Bone marrow (tissue), 2 donors: ENCODE measurements around the gene FKBP8.

Experiments
- DNase-seq, 2 donors: peaks; one replicate each; lab custom pipeline; 2025; lab: John Stamatoyannopoulos, UW

Gene FKBP8

DNA sequence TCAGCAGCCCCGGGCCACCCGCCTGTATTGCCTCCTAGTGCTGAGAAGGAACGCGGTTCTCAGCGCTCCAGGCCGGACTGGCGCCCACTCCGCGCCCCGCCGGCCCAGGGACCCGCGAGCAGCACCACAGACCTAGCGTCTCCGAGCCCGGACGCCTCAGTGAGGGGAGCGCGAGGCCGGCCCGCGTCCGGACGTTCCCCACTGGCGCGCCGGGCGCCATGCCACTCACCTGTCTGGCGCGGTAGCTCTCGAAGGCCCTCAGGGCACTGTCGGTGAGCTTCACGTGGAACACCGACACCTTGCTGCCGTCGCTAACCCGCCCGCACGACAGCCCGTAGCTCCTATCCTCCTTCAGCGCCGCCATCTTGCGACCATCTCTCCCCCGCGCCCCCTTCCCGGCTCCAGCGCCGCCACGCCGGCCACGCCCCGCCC is 21.7 kb downstream of the FKBP8 start, which contains the start of gene ELL:
Gene ELL, minus strand, starts transcription at position 379 of the 432 bp plus-strand sequence. Its CDS starts 15 bp downstream, at position 364.
- DNase-seq: no peak

GRCh38 chr19:18520848-18521691 is 22.3 kb downstream of the FKBP8 start:
- peak in 1 of 2 donors; percentile 47 for DNase-seq

DNA sequence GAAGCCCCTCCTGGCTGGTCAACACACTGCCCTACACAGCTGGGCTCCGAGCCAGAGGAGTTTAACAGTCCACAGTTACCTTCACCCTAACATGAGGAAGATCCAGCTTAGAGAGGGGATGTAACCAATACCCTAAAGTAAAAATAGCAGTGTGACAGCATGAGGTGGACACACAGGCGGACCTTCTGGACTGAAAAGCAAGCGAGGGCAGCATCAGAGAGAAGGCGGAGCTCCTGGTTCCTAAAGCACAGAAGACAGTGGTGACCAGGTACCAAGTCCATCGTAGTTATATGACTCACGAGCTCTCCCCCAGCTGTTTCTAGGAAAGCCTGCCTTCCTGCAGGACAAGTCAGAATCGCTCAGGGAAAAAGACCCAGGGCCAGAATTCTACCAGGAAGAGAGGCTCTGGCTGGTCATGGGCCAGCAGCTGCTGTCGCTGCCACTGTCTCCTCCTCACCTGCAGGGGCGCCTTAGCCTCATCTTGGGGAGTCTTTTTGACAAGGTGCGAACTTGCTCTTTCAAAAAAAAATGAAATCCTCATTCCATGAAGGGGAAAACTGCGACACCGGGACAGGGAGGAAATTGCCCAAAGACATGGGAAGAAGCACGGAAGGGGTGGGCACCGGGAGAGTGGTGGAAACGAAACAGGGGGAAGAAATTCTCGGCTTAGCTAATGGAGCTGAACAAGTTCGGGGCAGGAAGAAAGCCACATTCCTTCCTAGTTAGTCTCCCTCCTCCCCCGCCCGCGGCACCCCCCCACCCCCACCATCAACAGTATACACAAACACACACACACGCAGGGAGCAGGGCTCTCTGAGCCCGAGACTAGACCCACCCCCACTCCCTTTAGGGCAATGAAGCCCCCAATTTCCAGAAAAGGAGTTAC is 23.2 kb downstream of the FKBP8 start:
- peak in 1 of 2 donors; percentile 4 for DNase-seq

- no peak for DNase-seq
These were observed 24.7 kb downstream of the FKBP8 start for GRCh38 chr19:18518639-18519038.

DNA sequence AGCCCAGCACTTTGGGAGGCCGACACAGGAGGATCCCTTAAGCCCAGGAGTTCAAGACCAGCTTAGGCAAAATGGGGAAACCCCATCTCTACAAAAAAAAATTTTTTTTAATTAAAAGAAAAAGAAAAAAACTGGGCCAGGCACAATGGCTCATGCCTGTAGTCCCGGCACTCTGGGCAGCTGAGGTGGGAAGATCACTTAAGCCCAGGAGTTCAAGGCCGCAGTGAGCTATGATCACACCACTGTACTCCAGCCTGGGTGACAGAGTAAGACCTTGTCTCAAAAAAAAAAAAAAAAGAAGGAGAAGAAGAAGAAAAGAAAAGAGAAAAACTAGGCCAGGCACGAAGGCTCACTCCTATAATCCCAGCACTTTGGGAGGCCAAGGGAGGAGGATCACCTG is 25.8 kb downstream of the FKBP8 start:
- DNase-seq: no peak

DNA sequence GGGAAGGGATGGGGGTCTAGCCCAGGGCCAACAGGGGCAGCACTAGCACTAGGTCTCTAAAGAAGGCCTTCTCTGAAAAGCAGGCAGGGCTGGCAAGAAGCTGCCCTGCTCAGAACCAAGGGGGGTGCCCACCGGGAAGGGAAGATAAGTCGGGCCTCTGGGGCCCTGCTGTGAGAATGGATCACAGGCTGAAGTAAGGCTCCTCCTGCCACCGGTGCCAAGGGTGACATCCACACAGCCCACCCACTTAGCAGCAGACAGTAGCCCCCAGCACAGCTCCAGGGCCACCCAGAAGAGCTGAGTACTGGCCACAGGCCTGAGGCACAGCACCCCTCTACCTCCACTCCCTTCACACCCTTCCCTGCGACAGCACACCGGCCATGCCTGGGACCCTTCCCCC is 27.4 kb downstream of the FKBP8 start:
- DNase-seq: no peak

- peak in 1 of 2 donors; percentile 40 for DNase-seq
These were observed 28.3 kb downstream of the FKBP8 start for GRCh38 chr19:18514800-18515682.

DNA sequence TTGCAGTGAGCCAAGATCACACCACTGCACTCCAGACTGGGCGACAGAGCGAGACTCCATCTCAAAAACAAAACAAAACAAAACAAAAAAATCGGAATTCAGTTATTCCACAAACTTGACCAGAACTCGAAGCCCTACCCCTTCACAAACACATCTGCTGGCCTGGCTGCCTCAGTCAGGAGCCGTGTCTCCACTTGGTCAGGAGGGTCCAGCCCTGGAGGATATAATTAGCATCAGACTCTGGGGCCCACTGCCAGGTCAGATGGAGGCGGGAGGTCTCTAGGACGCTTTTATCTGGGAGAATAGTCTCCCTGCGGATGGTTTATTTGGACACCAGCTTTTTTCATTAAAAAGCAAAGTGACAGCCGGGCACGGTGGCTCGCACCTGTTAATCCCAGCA is 29.5 kb downstream of the FKBP8 start:
- DNase-seq: no peak

- no peak for DNase-seq
These were observed 33.2 kb downstream of the FKBP8 start for GRCh38 chr19:18510216-18510615.

DNA sequence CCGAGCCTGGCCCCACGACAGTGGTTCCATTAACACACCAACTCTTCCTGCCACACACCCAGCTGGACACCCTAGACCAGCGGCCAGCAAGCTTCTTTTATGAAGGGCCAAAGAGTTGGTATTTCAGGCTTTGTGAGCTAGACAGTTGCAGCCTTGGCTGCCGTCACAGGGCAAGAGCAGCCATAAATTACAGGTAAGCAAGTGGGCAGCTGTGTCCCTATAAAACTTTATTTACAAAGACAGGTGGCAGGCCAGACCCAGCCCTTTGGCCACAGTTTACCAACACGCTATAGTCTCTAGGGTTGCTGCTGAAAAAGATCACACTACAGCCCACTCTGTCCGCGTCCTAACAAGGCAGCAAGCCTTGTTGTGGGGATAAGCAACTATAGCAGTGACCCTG is 34.8 kb downstream of the FKBP8 start:
- no peak for DNase-seq

- DNase-seq: no peak
These were observed 35.5 kb downstream of the FKBP8 start for GRCh38 chr19:18507727-18508440.

DNA sequence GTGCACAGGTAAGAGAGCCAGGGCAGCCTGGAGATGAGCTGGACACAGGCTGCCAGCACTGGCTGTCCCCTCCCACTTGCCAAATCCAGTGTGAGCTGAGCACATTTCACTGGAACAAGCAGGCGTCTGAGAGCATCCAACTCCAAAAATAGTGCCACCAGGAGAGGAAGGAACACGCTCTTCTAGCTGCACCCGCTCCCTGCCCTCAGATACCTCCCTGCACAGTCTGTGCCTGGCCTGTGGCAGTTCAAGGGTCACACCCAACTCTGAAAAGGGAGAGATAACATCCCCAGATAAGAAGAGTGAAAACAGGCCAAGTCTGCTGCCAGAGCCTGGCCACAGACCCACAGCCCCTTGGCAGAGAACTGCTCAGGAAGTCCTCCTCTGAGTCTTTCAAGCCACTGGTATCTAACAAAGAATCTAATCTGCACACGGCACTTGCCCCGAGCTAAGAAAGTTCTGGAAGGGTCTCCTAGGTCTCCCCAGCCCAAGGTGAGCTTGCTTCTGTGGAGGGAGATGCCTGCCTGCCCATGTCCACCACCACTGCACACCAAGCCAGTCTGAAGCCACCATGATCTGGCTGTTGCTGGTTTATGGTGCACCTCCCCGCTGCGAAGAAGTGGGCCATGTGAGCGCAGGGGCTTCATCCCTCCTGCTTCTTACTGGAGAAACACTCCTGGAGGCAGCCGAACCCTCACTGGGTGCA is 36.2 kb downstream of the FKBP8 start:
- DNase-seq: peak in 1 of 2 donors; percentile 16

DNA sequence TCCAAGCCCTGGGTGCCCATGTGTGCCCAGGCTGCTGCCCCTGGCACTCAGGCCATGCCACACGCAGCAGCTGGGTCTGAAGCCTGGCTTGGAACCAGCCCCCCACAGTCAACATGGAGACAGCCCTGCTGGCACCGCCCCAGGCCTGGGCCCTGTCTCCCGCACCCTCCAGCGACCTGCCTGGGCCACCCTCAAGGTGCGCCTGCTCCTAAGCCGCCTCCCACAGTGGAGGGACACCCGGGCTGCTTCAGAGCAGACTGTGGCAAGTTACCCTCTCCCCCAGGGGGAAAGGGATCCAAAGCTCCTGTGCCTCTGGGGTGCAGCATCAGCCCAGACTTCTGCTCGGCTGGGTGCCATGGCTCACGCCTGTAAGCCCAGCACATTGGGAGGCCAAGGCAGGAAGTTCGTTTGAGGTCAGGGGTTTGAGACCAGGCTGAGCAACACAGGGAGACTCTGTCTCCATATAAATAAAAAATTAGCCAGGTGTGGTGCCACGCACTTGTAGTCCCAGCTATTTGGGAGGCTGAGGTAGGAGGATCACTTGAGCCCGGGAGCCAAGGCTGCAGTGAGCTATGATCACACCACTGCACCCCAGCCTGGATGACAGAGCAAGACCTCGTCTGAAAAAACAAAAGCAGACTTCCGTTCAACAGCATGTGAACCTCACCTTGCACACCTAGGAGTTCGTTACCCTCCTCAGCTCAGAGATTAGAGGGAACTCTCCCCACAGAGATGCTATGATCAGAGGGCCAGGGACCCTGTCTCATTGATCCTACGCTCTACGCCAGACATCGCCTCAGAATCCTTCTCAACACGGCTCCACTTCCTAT is 37.1 kb downstream of the FKBP8 start:
- DNase-seq: no peak

- no peak for DNase-seq
These were observed 38.3 kb downstream of the FKBP8 start for GRCh38 chr19:18504886-18505610.

GRCh38 chr19:18503971-18504885 is 39.1 kb downstream of the FKBP8 start:
- no peak for DNase-seq

DNA sequence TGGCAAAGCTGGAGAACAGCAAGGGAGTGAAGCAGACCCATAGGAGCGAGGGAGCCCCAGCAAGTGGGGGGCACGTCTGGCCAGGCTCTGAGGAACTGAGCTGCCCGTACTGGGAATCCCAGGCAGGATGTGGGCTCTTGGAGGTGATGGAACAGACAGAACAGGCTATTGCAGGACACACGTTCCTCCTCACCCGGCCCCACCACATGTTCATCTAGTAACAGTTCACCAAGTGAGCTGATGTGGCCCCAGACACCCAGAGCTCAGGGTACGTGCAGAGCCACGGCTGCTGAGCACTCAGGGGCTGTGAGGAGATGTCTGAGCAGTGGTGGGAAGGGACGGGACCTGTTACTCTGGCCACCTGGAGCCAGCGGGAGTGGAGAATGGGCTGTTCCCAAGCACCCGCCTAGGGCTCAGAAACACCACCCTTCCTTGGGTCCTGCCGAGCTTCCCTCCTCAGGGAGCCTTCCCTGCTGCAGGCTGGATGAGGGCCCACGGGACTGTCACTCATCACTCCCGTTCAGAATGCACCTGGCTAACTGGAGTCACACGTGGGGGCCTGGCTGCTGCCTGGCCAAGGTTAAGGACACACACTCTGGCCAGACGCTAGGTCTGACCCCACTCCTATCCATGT is 39.9 kb downstream of the FKBP8 start:
- peak in 1 of 2 donors; percentile 51 for DNase-seq

DNA sequence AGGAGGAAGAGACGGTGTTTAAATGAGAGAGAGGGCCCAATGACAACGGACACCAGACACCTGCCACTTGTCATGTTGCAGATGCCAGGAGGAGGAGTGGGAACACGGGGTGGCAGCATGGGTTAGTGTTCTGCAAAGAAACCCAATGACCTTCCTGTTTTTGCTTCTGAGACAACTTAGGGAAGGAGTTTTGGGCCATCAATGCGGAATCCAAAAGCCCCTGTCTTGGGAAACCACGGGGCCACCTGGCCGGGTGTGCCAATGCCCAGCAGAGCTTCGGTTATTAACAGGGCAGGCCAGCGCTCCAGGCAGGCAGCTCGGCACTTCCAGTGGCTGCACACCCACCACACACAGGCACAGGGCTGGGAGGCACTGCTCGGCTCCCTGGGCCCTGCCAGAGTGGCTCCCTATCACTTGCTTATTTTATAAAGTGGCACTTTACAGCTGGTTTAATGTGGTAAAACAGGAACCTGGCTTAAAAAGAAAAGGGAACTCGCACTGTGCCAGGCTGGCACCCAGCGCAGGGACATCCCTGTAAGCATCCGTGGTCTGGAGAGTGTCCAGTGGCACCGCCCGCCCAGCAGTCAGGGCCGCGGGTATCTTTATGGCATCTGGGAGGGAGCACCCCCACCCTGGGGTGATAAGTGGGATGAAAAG is 40.6 kb downstream of the FKBP8 start:
- peak; percentile 49 to 51 for DNase-seq
